ENCODE results near the gene CNTN1.

CNTN1 gene

GRCh38 chr12:40775661-40776060 lies 83.4 kb downstream of the CNTN1 start:
- DNase-seq: no peak

GRCh38 chr12:40784102-40784501 lies 91.9 kb downstream of the CNTN1 start:
- DNase-seq: no peak

- DNase-seq: no peak
Observed at GRCh38 chr12:40788276-40788675, 96.0 kb downstream of the CNTN1 start.

GRCh38 chr12:40792792-40793386 lies 100.7 kb downstream of the CNTN1 start:
- DNase-seq: no peak

- DNase-seq: no peak
Observed at GRCh38 chr12:40793471-40793870, 101.2 kb downstream of the CNTN1 start.

- DNase-seq: no peak
Observed at GRCh38 chr12:40794087-40794486, 101.8 kb downstream of the CNTN1 start.

- DNase-seq: no peak
Observed at GRCh38 chr12:40801082-40801481, 108.8 kb downstream of the CNTN1 start.

- DNase-seq: no peak
Observed at GRCh38 chr12:40801861-40802260, 109.6 kb downstream of the CNTN1 start.

- DNase-seq: no peak
Observed at GRCh38 chr12:40802656-40803055, 110.4 kb downstream of the CNTN1 start.

GRCh38 chr12:40819436-40820108 lies 127.3 kb downstream of the CNTN1 start:
- no peak for DNase-seq

GRCh38 chr12:40820794-40821484 lies 128.7 kb downstream of the CNTN1 start:
- DNase-seq: no peak

- no peak for DNase-seq
Observed at GRCh38 chr12:40825156-40825555, 132.9 kb downstream of the CNTN1 start.

- no peak for DNase-seq
Observed at GRCh38 chr12:40827683-40828592, 135.7 kb downstream of the CNTN1 start.

- DNase-seq: no peak
Observed at GRCh38 chr12:40828593-40828990, 136.4 kb downstream of the CNTN1 start.

GRCh38 chr12:40829738-40830144 lies 137.5 kb downstream of the CNTN1 start:
- no peak for DNase-seq

GRCh38 chr12:40831916-40832315 lies 139.7 kb downstream of the CNTN1 start:
- DNase-seq: no peak

GRCh38 chr12:40832668-40833067 lies 140.4 kb downstream of the CNTN1 start:
- no peak for DNase-seq

GRCh38 chr12:40833818-40834217 lies 141.6 kb downstream of the CNTN1 start:
- DNase-seq: no peak

- DNase-seq: no peak
Observed at GRCh38 chr12:40834321-40834720, 142.1 kb downstream of the CNTN1 start.

- no peak for DNase-seq
Observed at GRCh38 chr12:40837891-40838429, 145.7 kb downstream of the CNTN1 start.

GRCh38 chr12:40843495-40843894 lies 151.3 kb downstream of the CNTN1 start:
- no peak for DNase-seq

GRCh38 chr12:40853221-40853620 lies 161.0 kb downstream of the CNTN1 start:
- no peak for DNase-seq

- no peak for DNase-seq
Observed at GRCh38 chr12:40854604-40855003, 162.4 kb downstream of the CNTN1 start.
